ENCODE measurements around the gene ABCB4. TPM values are rescaled to one million over a fixed set of nuclear protein-coding genes. Genes with fewer than 3 reads are reported as not detected.

Gene ABCB4
- total and polyA plus RNA-seq, 9 donors: 0.13 to 2.1 (median 0.45) TPM

DNA sequence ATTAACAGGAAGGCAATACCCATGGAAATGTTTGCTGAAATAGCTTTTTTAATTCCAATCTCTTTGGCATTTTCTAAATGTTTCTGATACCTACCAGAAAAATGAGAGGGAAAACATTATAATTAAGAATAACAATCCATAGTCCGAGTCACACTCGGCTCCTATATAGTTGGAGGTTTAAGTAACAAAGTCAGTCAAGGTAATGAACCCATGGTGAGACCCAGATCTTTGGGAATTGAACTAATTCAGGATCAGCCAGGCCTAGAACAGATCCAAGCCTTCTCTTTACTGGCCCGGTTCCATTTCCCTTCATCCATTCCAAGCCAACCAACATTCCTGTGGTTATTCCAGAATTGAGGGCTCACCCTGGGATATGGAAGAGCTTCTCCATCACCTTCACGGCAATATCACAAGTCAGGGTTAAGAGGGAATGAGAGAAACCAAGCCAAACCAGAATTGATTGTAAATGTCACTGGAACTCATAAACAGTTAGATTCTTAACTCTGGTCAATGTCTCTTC, 28.3 kb downstream of the ABCB4 start:
- intact Hi-C loops (cut with DNase I): no loop called here
- Histone ChIP-seq H3K27ac (no peak overlapping the region), H3K9me3 (no peaks in the 10 kb centered on the region), H3K4me1 (ENCODE audit: insufficient read depth) (no peaks in the 10 kb centered on the region), H3K36me3 (no peaks in the 10 kb centered on the region), H3K4me3 (no peak overlapping the region), H3K27me3 (no peaks in the 10 kb centered on the region)
- no peak for DNase-seq
- TF ChIP-seq EP300 (IDR thresholded peaks at IDR 0.05): no peak
- no peak for TF ChIP-seq POLR2A (IDR thresholded peaks at IDR 0.05)
- TF ChIP-seq, protein P1, sequence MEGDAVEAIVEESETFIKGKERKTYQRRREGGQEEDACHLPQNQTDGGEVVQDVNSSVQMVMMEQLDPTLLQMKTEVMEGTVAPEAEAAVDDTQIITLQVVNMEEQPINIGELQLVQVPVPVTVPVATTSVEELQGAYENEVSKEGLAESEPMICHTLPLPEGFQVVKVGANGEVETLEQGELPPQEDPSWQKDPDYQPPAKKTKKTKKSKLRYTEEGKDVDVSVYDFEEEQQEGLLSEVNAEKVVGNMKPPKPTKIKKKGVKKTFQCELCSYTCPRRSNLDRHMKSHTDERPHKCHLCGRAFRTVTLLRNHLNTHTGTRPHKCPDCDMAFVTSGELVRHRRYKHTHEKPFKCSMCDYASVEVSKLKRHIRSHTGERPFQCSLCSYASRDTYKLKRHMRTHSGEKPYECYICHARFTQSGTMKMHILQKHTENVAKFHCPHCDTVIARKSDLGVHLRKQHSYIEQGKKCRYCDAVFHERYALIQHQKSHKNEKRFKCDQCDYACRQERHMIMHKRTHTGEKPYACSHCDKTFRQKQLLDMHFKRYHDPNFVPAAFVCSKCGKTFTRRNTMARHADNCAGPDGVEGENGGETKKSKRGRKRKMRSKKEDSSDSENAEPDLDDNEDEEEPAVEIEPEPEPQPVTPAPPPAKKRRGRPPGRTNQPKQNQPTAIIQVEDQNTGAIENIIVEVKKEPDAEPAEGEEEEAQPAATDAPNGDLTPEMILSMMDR (IDR thresholded peaks at IDR 0.05): no peak
- 68 to 72% (median 69%) methylated on average over 4 of the region's 4 CpGs for WGBS, 3 donors

DNA sequence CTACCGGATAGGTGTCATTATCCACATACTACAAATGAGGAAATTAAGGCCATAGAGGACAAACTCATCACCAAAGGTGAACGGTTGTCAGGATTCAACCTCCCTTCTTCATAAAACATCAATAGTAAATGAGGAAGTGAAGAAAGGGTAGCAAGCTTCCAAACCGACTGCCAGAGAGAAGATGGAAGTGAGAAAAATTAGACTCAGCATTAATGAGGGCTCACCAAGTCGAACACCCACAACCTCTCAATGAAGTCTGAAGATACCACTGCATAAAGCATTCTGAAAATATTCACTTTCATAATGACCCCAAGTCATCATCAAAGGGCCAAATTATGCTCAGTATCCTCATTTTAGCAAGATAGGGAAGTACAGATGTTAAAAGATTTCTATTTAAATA, 29.6 kb downstream of the ABCB4 start:
- Histone ChIP-seq H3K27ac (no peak overlapping the region), H3K9me3 (no peaks in the 10 kb centered on the region), H3K4me3 (no peak overlapping the region), H3K4me1 (ENCODE audit: insufficient read depth) (no peaks in the 10 kb centered on the region), H3K36me3 (no peaks in the 10 kb centered on the region), H3K27me3 (no peaks in the 10 kb centered on the region)
- 70 to 86% (median 83%) methylated on average over 4 of the region's 4 CpGs for WGBS, 3 donors
- TF ChIP-seq, protein P1 (IDR thresholded peaks at IDR 0.05): no peak
- TF ChIP-seq POLR2A (IDR thresholded peaks at IDR 0.05) (no peak), EP300 (IDR thresholded peaks at IDR 0.05) (no peak)
- no peak for DNase-seq
- intact Hi-C loops (cut with DNase I): no loop called here

DNA sequence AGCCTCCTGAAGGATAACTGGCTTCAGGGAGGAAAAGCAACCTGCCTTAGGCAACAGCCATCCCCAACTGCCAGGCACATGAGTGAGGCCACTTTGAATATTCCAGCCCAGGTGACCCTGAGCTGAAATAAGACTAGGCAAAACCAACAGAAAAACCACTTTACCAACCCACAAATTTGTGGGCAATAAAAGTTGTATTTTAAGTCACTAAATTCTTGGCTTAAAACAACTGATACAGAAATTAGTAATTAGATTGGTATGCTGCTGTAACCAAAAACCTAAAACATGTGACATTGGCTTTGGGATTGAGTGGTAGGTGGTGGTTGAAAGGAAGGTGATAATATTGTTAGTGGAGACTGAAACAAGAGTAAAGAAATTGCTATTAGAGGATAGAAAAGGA, 39.9 kb downstream of the ABCB4 start:
- intact Hi-C loops (cut with DNase I): no loop called here
- Histone ChIP-seq H3K4me3 (no peak overlapping the region), H3K27me3 (no peaks in the 10 kb centered on the region), H3K27ac (no peak overlapping the region), H3K4me1 (ENCODE audit: insufficient read depth) (no peaks in the 10 kb centered on the region), H3K9me3 (no peaks in the 10 kb centered on the region), H3K36me3 (no peaks in the 10 kb centered on the region)
- no peak for DNase-seq
- TF ChIP-seq, protein P1 (IDR thresholded peaks at IDR 0.05): no peak
- TF ChIP-seq EP300 (IDR thresholded peaks at IDR 0.05): no peak
- TF ChIP-seq POLR2A (IDR thresholded peaks at IDR 0.05): no peak

DNA sequence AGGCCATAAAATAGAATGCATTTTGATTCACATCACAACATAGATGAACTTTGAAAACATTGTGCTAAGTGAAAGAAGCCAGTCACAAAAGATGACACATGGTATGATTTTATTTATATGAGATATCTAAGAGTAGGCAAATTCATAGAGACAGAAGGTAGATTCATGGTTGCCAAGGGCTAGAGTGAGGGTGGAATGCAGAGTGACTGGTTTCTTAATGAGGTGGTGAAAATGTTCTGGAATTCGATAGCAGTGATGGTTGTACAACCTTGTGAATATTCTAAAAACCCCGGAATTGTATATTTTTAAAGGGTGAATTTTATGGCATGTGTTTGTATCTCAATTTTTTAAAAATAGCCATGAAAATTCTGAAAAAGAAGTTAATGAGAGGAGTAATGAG, 42.9 kb downstream of the ABCB4 start:
- H3K36me3 ChIP-seq: no peaks in the 10 kb centered on the region
- no peak overlapping the region for H3K27ac ChIP-seq
- H3K9me3 ChIP-seq: no peaks in the 10 kb centered on the region
- intact Hi-C loops (cut with DNase I): no loop called here
- WGBS, 3 donors: 88 to 99% (median 95%) methylated on average over 2 of the region's 2 CpGs
- H3K4me3 ChIP-seq: no peak overlapping the region
- no peak for DNase-seq
- TF ChIP-seq EP300 (IDR thresholded peaks at IDR 0.05) (no peak), POLR2A (IDR thresholded peaks at IDR 0.05) (no peak)
- TF ChIP-seq, protein P1 (IDR thresholded peaks at IDR 0.05): no peak
- no peaks in the 10 kb centered on the region for H3K4me1 ChIP-seq (ENCODE audit: insufficient read depth)
- H3K27me3 ChIP-seq: no peaks in the 10 kb centered on the region
